HG03060 (cell line): ENCODE data around the gene IGLL5.

Experiments
- ATAC-seq: cut with Tn5 transposase; IDR thresholded peaks from one replicate; pipeline ENCODE4 v1.9.1; 2021; ENCODE audit warnings: low read depth, moderate number of reproducible peaks; ENCODE audit not compliant: unreplicated experiment

IGLL5 gene

GRCh38 chr22:22883090-22883727 lies 4.4 kb upstream of the IGLL5 start:
- no peak for ATAC-seq

DNA sequence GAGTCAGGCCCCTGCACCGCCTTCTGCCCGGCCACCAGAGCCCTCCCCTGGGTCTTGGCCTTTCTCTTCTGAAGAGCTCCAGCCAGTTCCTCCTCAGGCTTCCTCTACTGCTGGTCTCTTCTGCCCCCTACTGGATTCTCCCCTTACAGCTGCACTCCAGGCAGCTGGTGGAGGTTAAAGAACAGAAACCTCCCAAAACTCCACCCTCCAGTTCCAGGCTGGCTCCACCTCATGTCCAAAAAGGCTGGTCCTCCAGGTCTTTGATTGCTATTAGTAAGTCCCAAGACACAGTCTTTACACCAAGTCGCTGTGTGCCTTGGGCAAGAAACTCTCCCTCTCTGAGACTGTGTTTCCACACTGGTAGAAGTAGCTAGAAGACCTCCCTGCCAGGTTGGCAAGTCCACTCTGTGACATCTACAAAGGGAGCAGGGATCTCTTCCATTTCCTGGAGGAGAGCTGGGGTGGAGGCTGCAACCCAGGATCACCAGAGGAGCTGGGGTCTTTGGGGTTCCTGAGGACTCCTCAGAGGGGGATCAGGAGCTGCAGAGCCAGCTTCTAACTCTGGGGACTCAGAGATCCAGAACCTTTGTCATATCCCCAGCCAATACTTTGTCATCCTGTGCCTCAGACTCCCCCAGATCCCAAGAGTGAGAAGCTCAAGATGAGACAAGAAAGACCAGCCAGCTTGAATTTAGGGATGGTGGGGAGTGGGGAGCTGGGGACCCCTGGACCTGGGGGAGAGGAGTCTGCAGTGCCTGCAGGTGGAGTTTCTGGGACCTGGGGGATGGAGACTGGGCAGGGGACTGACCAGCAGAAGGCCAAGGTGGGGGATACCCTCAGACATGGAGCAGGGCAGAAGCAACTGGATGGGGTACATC lies 3.4 kb upstream of the IGLL5 start:
- no peak for ATAC-seq

GRCh38 chr22:22884888-22885840 lies 2.5 kb upstream of the IGLL5 start:
- no peak for ATAC-seq

- ATAC-seq = no peak
These were observed 1.1 kb upstream of the IGLL5 start for GRCh38 chr22:22886546-22886945.

DNA sequence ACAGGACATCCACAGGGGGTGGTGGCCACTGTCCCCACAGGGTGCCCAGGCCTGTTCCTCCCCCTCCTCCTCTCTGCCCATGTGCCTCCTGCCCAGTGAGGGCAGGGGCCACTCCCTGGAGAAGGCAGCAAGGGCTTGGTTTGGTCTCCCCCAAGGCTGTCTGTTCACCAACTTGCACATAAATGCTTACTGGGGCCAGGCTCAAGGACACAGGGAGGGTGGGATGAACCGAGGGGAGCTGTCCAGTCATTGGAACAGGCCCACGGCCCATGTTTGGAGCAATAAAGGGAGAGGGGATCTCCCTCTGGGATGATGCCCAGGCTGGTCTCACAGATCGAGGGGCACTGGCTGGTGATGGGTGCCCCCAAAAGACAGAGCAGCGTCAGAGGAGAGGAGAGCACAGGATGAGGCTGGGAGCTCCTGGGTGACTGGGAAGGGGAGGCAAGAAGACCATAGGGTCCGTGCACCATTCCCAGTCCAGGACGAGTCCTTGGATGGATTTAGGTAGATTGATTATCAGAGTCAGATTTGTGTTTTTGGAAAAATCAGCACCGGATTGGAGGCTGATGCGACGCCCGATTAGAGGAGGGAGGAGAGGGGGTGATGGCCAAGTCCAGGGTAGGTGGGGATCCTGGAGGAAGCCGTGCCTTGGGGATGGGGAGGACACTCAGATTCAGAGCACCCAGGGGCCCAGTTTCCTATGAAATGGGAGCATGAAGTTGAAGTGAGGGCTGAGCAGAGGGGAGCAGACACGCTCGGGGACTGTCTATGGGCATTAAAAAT lies 1.1 kb downstream of the IGLL5 start:
- ATAC-seq = no peak

DNA sequence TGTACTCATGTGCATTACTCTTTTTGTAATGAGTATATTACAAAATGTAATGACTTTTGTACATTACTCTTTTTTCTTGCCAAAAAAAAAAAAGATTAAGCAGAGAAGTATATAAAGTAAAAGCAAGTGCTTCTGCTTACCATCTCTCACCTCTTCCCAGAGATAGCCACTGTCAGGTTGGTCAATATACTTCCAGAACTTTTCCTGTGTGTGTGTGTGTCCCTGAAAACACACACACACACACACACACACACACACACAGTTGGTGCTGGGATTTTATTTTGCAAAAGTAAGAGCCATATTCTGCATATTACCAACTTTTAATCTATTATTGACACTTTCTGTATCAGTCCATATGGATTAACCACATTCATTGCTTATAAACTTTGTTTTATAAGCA lies 2.5 kb downstream of the IGLL5 start:
- ATAC-seq = no peak

- ATAC-seq = no peak
These were observed 3.6 kb downstream of the IGLL5 start for GRCh38 chr22:22891139-22891621.

- ATAC-seq = no peak
These were observed 4.8 kb downstream of the IGLL5 start for GRCh38 chr22:22892096-22893052.

DNA sequence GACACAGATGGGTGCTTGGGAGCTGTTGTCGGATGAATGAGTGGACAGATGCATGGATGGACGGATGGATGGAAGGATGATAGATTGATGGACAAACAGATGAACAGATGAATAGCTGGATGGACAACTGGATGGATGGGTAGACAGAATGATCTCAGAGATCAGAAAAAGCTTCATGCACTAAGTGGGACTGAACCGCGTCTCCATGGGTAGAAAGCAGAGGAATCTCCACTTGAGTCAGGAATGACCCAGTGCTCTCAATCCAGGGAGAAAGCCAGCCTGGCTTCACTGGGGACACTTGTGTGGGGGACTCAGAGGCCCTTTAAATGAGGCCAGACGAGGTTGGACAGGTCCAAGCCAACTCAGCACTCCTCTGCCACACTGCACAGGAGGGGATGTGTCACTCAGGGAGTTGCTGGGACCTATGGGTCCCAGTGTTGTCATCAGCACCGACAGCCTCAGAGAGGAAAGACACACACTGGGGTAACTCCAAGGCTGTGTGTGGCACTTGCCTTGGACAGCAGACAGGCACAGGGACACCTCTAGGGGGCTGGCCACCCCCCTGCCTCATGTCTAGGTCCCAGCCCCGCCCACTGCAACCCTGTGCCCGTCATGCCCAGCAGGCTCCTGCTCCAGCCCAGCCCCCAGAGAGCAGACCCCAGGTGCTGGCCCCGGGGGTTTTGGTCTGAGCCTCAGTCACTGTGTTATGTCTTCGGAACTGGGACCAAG lies 5.6 kb downstream of the IGLL5 start:
- no peak for ATAC-seq

- no peak for ATAC-seq
These were observed 6.5 kb downstream of the IGLL5 start for GRCh38 chr22:22893891-22894739.

DNA sequence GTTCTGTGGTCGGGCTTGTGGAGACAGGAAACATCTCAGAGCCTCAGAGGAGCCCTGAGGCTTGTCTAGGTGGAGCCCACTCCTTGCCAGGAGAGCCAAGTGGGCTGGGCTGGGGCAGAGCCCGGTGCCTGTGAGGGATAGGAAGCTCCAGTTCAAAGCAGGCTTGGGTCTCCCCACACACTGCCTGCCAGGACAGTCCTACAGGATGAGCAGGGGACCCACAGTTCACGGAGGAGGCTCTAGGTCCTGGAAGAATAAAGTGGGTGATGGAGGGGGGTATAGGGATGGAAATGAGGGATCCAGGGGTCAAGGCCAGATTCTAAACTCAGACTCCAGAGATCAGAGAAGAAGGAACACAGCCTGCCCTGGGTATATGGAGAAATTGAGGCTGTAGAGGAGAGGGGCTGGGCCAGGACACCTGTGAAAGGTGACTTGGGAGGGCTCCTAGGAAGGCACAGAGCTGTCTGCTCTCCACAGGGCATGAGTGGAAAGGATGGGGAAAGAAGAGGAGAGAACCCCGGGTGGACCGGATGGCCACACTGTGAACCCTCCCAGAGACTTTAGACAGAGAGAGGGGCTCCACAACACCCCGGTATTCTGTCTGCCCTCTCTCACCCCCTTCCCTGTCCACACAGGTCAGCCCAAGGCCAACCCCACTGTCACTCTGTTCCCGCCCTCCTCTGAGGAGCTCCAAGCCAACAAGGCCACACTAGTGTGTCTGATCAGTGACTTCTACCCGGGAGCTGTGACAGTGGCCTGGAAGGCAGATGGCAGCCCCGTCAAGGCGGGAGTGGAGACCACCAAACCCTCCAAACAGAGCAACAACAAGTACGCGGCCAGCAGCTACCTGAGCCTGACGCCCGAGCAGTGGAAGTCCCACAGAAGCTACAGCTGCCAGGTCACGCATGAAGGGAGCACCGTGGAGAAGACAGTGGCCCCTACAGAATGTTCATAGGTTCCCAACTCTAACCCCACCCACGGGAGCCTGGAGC lies 7.4 kb downstream of the IGLL5 start:
- ATAC-seq = no peak

- ATAC-seq = no peak
These were observed 8.3 kb downstream of the IGLL5 start for GRCh38 chr22:22895776-22896445.

DNA sequence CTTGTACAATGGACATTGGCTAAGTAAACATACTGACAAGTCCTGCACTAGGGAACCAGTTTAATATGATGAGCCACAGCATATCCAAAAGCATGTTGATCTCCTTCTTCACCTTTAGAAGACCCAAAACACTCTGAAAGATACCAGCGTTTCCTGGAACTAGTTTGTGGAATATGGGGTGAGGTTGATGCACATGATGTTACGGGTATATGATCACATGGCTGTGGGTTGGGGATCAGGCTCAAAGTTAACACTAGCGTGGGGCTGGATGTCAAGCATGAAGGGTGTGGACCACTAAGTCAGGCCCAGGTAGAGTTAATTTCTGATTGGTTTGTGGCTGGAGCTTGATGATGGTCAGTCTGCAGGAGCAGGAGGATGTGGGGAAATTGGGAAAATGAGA lies 9.0 kb downstream of the IGLL5 start:
- ATAC-seq = no peak

GRCh38 chr22:22897091-22897490 lies 9.5 kb downstream of the IGLL5 start:
- ATAC-seq = no peak

DNA sequence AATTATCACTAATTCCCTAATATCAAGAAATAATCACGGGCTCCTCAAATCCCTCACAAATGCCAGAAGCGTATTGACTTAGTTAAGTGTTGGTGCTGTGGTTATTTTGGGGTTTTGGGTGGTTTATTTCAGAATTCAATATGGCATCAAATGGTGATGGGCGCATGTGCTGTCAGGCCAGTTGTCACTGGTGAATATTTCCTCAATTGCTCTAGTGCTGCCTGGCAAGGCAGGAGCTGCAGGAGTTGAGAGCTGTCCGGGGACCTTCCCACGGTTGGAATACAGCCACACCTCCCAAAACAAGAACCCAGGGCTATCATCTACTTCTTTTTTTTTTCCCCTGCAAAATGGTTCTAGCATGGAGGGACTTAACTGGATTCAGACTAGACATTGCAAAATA lies 10.3 kb downstream of the IGLL5 start:
- no peak for ATAC-seq
